Stimulated activated memory B cell treated with anti-CD40 and anti-IgM and Interleukin-4, amounts not matched to agents 10 μg/mL and 1 μg/mL and 100 μg/mL, for 72 hours (primary cell): Measurements from ENCODE around the gene WT1.

ENCODE experiments used
- ATAC-seq: fragments of 150-1000 bp; cut with Tn5 transposase; 2 replicates; pipeline ENCODE4 v1.10.0; 2021
- H3K27ac Mint-ChIP-seq: one replicate; pipeline ENCODE4 v1.8.0; 2022; ENCODE audit warnings: mild to moderate bottlenecking, mixed read lengths
- H3K27me3 Mint-ChIP-seq: one replicate; pipeline ENCODE4 v1.8.0; 2022; ENCODE audit warnings: mixed read lengths
- H3K36me3 Mint-ChIP-seq: one replicate; pipeline ENCODE4 v1.8.0; 2022; ENCODE audit warnings: mixed read lengths
- H3K4me1 Mint-ChIP-seq: one replicate; pipeline ENCODE4 v1.8.0; 2022; ENCODE audit warnings: mixed read lengths
- H3K4me3 Mint-ChIP-seq: one replicate; pipeline ENCODE4 v1.8.0; 2022; ENCODE audit warnings: mild to moderate bottlenecking, moderate library complexity, mixed read lengths
- H3K9me3 Mint-ChIP-seq: one replicate; pipeline ENCODE4 v1.8.0; 2022; ENCODE audit warnings: mixed read lengths

The WT1 gene

GRCh38 chr11:32420139-32420538 lies 15.2 kb downstream of the WT1 start:
- H3K27me3 Mint-ChIP-seq: peaks cover 69% of the 10 kb centered on the region
- H3K4me3 Mint-ChIP-seq: no peak overlapping the region
- no peaks in the 10 kb centered on the region for H3K36me3 Mint-ChIP-seq
- ATAC-seq: no peak
- H3K9me3 Mint-ChIP-seq: no peaks in the 10 kb centered on the region
- H3K4me1 Mint-ChIP-seq: peaks cover 4% of the 10 kb centered on the region
- no peak overlapping the region for H3K27ac Mint-ChIP-seq

GRCh38 chr11:32418836-32419235 lies 16.5 kb downstream of the WT1 start:
- H3K27ac Mint-ChIP-seq: no peak overlapping the region
- no peaks in the 10 kb centered on the region for H3K36me3 Mint-ChIP-seq
- no peak for ATAC-seq
- no peak overlapping the region for H3K4me3 Mint-ChIP-seq
- no peaks in the 10 kb centered on the region for H3K9me3 Mint-ChIP-seq
- H3K4me1 Mint-ChIP-seq: peaks cover 4% of the 10 kb centered on the region
- peaks cover 62% of the 10 kb centered on the region for H3K27me3 Mint-ChIP-seq

GRCh38 chr11:32417806-32418205 lies 17.5 kb downstream of the WT1 start:
- H3K27me3 Mint-ChIP-seq: peaks cover 53% of the 10 kb centered on the region
- ATAC-seq: no peak
- H3K36me3 Mint-ChIP-seq: no peaks in the 10 kb centered on the region
- H3K27ac Mint-ChIP-seq: no peak overlapping the region
- no peak overlapping the region for H3K4me3 Mint-ChIP-seq
- no peaks in the 10 kb centered on the region for H3K9me3 Mint-ChIP-seq
- H3K4me1 Mint-ChIP-seq: peaks cover 4% of the 10 kb centered on the region

- no peak for ATAC-seq
- peaks cover 4% of the 10 kb centered on the region for H3K4me1 Mint-ChIP-seq
- no peak overlapping the region for H3K27ac Mint-ChIP-seq
- no peak overlapping the region for H3K4me3 Mint-ChIP-seq
- H3K27me3 Mint-ChIP-seq: peaks cover 40% of the 10 kb centered on the region
- no peaks in the 10 kb centered on the region for H3K36me3 Mint-ChIP-seq
- no peaks in the 10 kb centered on the region for H3K9me3 Mint-ChIP-seq
Observed at GRCh38 chr11:32416301-32416700, 19.0 kb downstream of the WT1 start.

GRCh38 chr11:32414925-32415324 lies 20.4 kb downstream of the WT1 start:
- ATAC-seq: no peak
- H3K4me1 Mint-ChIP-seq: no peaks in the 10 kb centered on the region
- no peak overlapping the region for H3K27ac Mint-ChIP-seq
- H3K9me3 Mint-ChIP-seq: peaks cover 3% of the 10 kb centered on the region
- no peak overlapping the region for H3K4me3 Mint-ChIP-seq
- H3K27me3 Mint-ChIP-seq: peaks cover 42% of the 10 kb centered on the region
- no peaks in the 10 kb centered on the region for H3K36me3 Mint-ChIP-seq

GRCh38 chr11:32411942-32412615 lies 23.3 kb downstream of the WT1 start:
- H3K27ac Mint-ChIP-seq: no peak overlapping the region
- H3K27me3 Mint-ChIP-seq: peaks cover 42% of the 10 kb centered on the region
- H3K36me3 Mint-ChIP-seq: no peaks in the 10 kb centered on the region
- no peak for ATAC-seq
- H3K9me3 Mint-ChIP-seq: peaks cover 3% of the 10 kb centered on the region
- H3K4me1 Mint-ChIP-seq: no peaks in the 10 kb centered on the region
- H3K4me3 Mint-ChIP-seq: no peak overlapping the region

GRCh38 chr11:32405592-32405991 lies 29.7 kb downstream of the WT1 start:
- ATAC-seq: no peak
- Mint-ChIP-seq H3K4me1 (no peaks in the 10 kb centered on the region), H3K4me3 (no peak overlapping the region), H3K36me3 (no peaks in the 10 kb centered on the region), H3K27me3 (peaks cover 49% of the 10 kb centered on the region), H3K9me3 (peaks cover 5% of the 10 kb centered on the region), H3K27ac (no peak overlapping the region)

- Mint-ChIP-seq H3K36me3 (no peaks in the 10 kb centered on the region), H3K4me3 (no peak overlapping the region), H3K9me3 (peaks cover 5% of the 10 kb centered on the region), H3K4me1 (no peaks in the 10 kb centered on the region), H3K27me3 (peaks cover 45% of the 10 kb centered on the region), H3K27ac (no peak overlapping the region)
- no peak for ATAC-seq
Observed at GRCh38 chr11:32402836-32403235, 32.5 kb downstream of the WT1 start.

GRCh38 chr11:32400670-32401369 lies 34.5 kb downstream of the WT1 start:
- peaks cover 6% of the 10 kb centered on the region for H3K4me1 Mint-ChIP-seq
- H3K36me3 Mint-ChIP-seq: no peaks in the 10 kb centered on the region
- no peak overlapping the region for H3K4me3 Mint-ChIP-seq
- ATAC-seq: no peak
- H3K27me3 Mint-ChIP-seq: peaks cover 41% of the 10 kb centered on the region
- peaks cover 5% of the 10 kb centered on the region for H3K9me3 Mint-ChIP-seq
- H3K27ac Mint-ChIP-seq: no peak overlapping the region

GRCh38 chr11:32400196-32400595 lies 35.1 kb downstream of the WT1 start:
- H3K36me3 Mint-ChIP-seq: no peaks in the 10 kb centered on the region
- no peak for ATAC-seq

GRCh38 chr11:32396991-32397390 lies 38.3 kb downstream of the WT1 start:
- no peak for ATAC-seq
- Mint-ChIP-seq H3K9me3 (peaks cover 5% of the 10 kb centered on the region), H3K27ac (no peak overlapping the region), H3K4me3 (no peak overlapping the region), H3K27me3 (peaks cover 49% of the 10 kb centered on the region), H3K36me3 (no peaks in the 10 kb centered on the region), H3K4me1 (peaks cover 6% of the 10 kb centered on the region)

More at GRCh38 chr11:32400196-32400595, 35.1 kb downstream of the WT1 start:
- Mint-ChIP-seq H3K9me3 (peaks cover 5% of the 10 kb centered on the region), H3K27me3 (peaks cover 47% of the 10 kb centered on the region), H3K4me1 (peaks cover 6% of the 10 kb centered on the region), H3K4me3 (no peak overlapping the region), H3K27ac (no peak overlapping the region)

GRCh38 chr11:32396331-32396730 lies 39.0 kb downstream of the WT1 start:
- Mint-ChIP-seq H3K4me3 (peak overlapping the region; percentile 30), H3K4me1 (peaks cover 6% of the 10 kb centered on the region), H3K9me3 (peaks cover 5% of the 10 kb centered on the region), H3K27me3 (peaks cover 48% of the 10 kb centered on the region), H3K36me3 (no peaks in the 10 kb centered on the region), H3K27ac (no peak overlapping the region)
- no peak for ATAC-seq

- peaks cover 41% of the 10 kb centered on the region for H3K27me3 Mint-ChIP-seq
- ATAC-seq: no peak
- no peak overlapping the region for H3K4me3 Mint-ChIP-seq
- H3K36me3 Mint-ChIP-seq: no peaks in the 10 kb centered on the region
- no peaks in the 10 kb centered on the region for H3K9me3 Mint-ChIP-seq
- peaks cover 6% of the 10 kb centered on the region for H3K4me1 Mint-ChIP-seq
- no peak overlapping the region for H3K27ac Mint-ChIP-seq
Observed at GRCh38 chr11:32395127-32395526, 40.2 kb downstream of the WT1 start.

GRCh38 chr11:32392840-32393239 lies 42.5 kb downstream of the WT1 start:
- no peaks in the 10 kb centered on the region for H3K36me3 Mint-ChIP-seq
- no peaks in the 10 kb centered on the region for H3K9me3 Mint-ChIP-seq
- H3K4me1 Mint-ChIP-seq: peaks cover 6% of the 10 kb centered on the region
- no peak overlapping the region for H3K4me3 Mint-ChIP-seq
- H3K27me3 Mint-ChIP-seq: peaks cover 31% of the 10 kb centered on the region
- no peak overlapping the region for H3K27ac Mint-ChIP-seq
- no peak for ATAC-seq

- Mint-ChIP-seq H3K4me1 (peaks cover 6% of the 10 kb centered on the region), H3K27me3 (peaks cover 31% of the 10 kb centered on the region), H3K36me3 (no peaks in the 10 kb centered on the region), H3K27ac (no peak overlapping the region), H3K9me3 (no peaks in the 10 kb centered on the region), H3K4me3 (no peak overlapping the region)
- no peak for ATAC-seq
Observed at GRCh38 chr11:32391956-32392553, 43.3 kb downstream of the WT1 start.

- Mint-ChIP-seq H3K27me3 (peaks cover 30% of the 10 kb centered on the region), H3K27ac (no peak overlapping the region), H3K4me3 (no peak overlapping the region), H3K9me3 (no peaks in the 10 kb centered on the region), H3K36me3 (no peaks in the 10 kb centered on the region), H3K4me1 (peaks cover 6% of the 10 kb centered on the region)
- ATAC-seq: no peak
Observed at GRCh38 chr11:32391479-32391878, 43.9 kb downstream of the WT1 start.
